Mesothelial cell of epicardium (in vitro differentiated cells): ENCODE measurements around the gene PSMD13. TPM values are rescaled to one million over a fixed set of nuclear protein-coding genes. Genes with fewer than 3 reads are reported as not detected.

Experiments used
- DNase-seq, 2 experiments: peaks; one replicate each; pipeline ENCODE4 v3.0.0; 2021; ENCODE audit warnings: low spot score in 2 of 2; ENCODE audit not compliant: unreplicated experiment in 2 of 2
- H3K27ac Mint-ChIP-seq: 2 replicates; pipeline ENCODE4 v1.8.0; 2021; ENCODE audit warnings: mixed read lengths
- H3K27me3 Mint-ChIP-seq: 2 replicates; pipeline ENCODE4 v1.8.0; 2021; ENCODE audit warnings: low read depth, mixed read lengths
- H3K36me3 Mint-ChIP-seq: 2 replicates; pipeline ENCODE4 v1.8.0; 2021; ENCODE audit warnings: mixed read lengths
- H3K4me1 Mint-ChIP-seq: 2 replicates; pipeline ENCODE4 v1.8.0; 2021; ENCODE audit warnings: mixed read lengths
- H3K4me3 Mint-ChIP-seq: 2 replicates; pipeline ENCODE4 v1.8.0; 2021; ENCODE audit warnings: mild to moderate bottlenecking, moderate library complexity, mixed read lengths
- H3K9me3 Mint-ChIP-seq: 2 replicates; pipeline ENCODE4 v1.8.0; 2021; ENCODE audit warnings: mixed read lengths
- CTCF ChIP-seq: fragments of 200-600 bp; sonication (generic); IDR thresholded peaks from one replicate; pipeline ENCODE4 v1.5.0; 2021; ENCODE audit warnings: antibody characterized with exemption; ENCODE audit not compliant: unreplicated experiment
- total RNA-seq: library from RNA; stranded (reverse); gene quantifications from 3 replicates; pipeline ENCODE4 v1.2.1, GENCODE V29; 2021

The PSMD13 gene
- total RNA-seq, 1 donor from 2014 or later, result 96.2 TPM

GRCh38 chr11:207863-208180 lies 29.0 kb upstream of the PSMD13 start:
- no peak for DNase-seq
- peak overlapping the region; percentile 99 for H3K27ac Mint-ChIP-seq
- H3K4me3 Mint-ChIP-seq, result peak overlapping the region; percentile 91
- TF ChIP-seq CTCF, result no peak
- H3K36me3 Mint-ChIP-seq, result peaks cover 15% of the 10 kb centered on the region
- H3K27me3 Mint-ChIP-seq, result no peaks in the 10 kb centered on the region
- H3K9me3 Mint-ChIP-seq, result no peaks in the 10 kb centered on the region
- H3K4me1 Mint-ChIP-seq, result peaks cover 23% of the 10 kb centered on the region

GRCh38 chr11:208181-208916 lies 28.4 kb upstream of the PSMD13 start:
- DNase-seq, result peak in 1 of 2 experiments; percentile 68
- peak overlapping the region; percentile 91 for H3K4me3 Mint-ChIP-seq
- H3K27ac Mint-ChIP-seq, result peak overlapping the region; percentile 99
- no peak for TF ChIP-seq CTCF
- no peaks in the 10 kb centered on the region for H3K9me3 Mint-ChIP-seq
- peaks cover 23% of the 10 kb centered on the region for H3K4me1 Mint-ChIP-seq
- H3K27me3 Mint-ChIP-seq, result no peaks in the 10 kb centered on the region
- peaks cover 19% of the 10 kb centered on the region for H3K36me3 Mint-ChIP-seq

- DNase-seq, result no peak
- TF ChIP-seq CTCF, result no peak
Observed at GRCh38 chr11:208917-209260, 27.9 kb upstream of the PSMD13 start.

GRCh38 chr11:209275-210121 lies 27.3 kb upstream of the PSMD13 start:
- Mint-ChIP-seq H3K4me1 (peaks cover 23% of the 10 kb centered on the region), H3K36me3 (peaks cover 20% of the 10 kb centered on the region), H3K27ac (peak overlapping the region; percentile 94), H3K9me3 (no peaks in the 10 kb centered on the region), H3K4me3 (peak overlapping the region; percentile 91), H3K27me3 (no peaks in the 10 kb centered on the region)
- no peak for TF ChIP-seq CTCF
- DNase-seq, result no peak

More at GRCh38 chr11:208917-209260, 27.9 kb upstream of the PSMD13 start:
- Mint-ChIP-seq H3K4me3 (peak overlapping the region; percentile 91), H3K36me3 (peaks cover 17% of the 10 kb centered on the region), H3K9me3 (no peaks in the 10 kb centered on the region), H3K27me3 (no peaks in the 10 kb centered on the region), H3K27ac (peak overlapping the region; percentile 94), H3K4me1 (peaks cover 23% of the 10 kb centered on the region)

GRCh38 chr11:210122-210802 lies 26.5 kb upstream of the PSMD13 start:
- H3K27me3 Mint-ChIP-seq, result no peaks in the 10 kb centered on the region
- H3K4me3 Mint-ChIP-seq, result peak overlapping the region; percentile 91
- no peaks in the 10 kb centered on the region for H3K9me3 Mint-ChIP-seq
- TF ChIP-seq CTCF, result no peak
- H3K4me1 Mint-ChIP-seq, result peaks cover 23% of the 10 kb centered on the region
- DNase-seq, result no peak
- peak overlapping the region; percentile 93 for H3K27ac Mint-ChIP-seq
- H3K36me3 Mint-ChIP-seq, result peaks cover 20% of the 10 kb centered on the region
